RPMI8226 (cell line): ENCODE measurements around the gene NEU2.

Experiments used
- DNase-seq: peaks from one replicate; pipeline ENCODE4 v3.0.0-alpha.2; 2015

Gene NEU2

GRCh38 chr2:233032551-233033320 is at the start of gene NEU2:
NEU2 (plus strand) TSS chr2:233032672; CDS start chr2:233032672, 0 bp downstream.
- DNase-seq: no peak

GRCh38 chr2:232982926-232983668 is 49.4 kb upstream of the NEU2 start:
- DNase-seq: no peak

- no peak for DNase-seq
Observed at GRCh38 chr2:232983669-232984140, 48.8 kb upstream of the NEU2 start.

- no peak for DNase-seq
Observed at GRCh38 chr2:232984451-232985207, 47.8 kb upstream of the NEU2 start.

- DNase-seq: no peak
Observed at GRCh38 chr2:232986155-232986554, 46.3 kb upstream of the NEU2 start.

GRCh38 chr2:232993231-232993821 is 39.1 kb upstream of the NEU2 start:
- DNase-seq: no peak

GRCh38 chr2:232994446-232994845 is 38.0 kb upstream of the NEU2 start:
- DNase-seq: no peak

GRCh38 chr2:232997749-232998665 is 34.5 kb upstream of the NEU2 start:
- DNase-seq: no peak

GRCh38 chr2:232998666-232998985 is 33.8 kb upstream of the NEU2 start:
- no peak for DNase-seq

- no peak for DNase-seq
Observed at GRCh38 chr2:232999354-232999753, 33.1 kb upstream of the NEU2 start.

- no peak for DNase-seq
Observed at GRCh38 chr2:233000886-233001750, 31.4 kb upstream of the NEU2 start.

GRCh38 chr2:233002829-233003657 is 29.4 kb upstream of the NEU2 start:
- no peak for DNase-seq

GRCh38 chr2:233003658-233004555 is 28.6 kb upstream of the NEU2 start:
- no peak for DNase-seq

- no peak for DNase-seq
Observed at GRCh38 chr2:233005096-233005495, 27.4 kb upstream of the NEU2 start.

- no peak for DNase-seq
Observed at GRCh38 chr2:233006648-233007047, 25.8 kb upstream of the NEU2 start.

GRCh38 chr2:233007270-233007669 is 25.2 kb upstream of the NEU2 start:
- no peak for DNase-seq

- no peak for DNase-seq
Observed at GRCh38 chr2:233007739-233008138, 24.7 kb upstream of the NEU2 start.

GRCh38 chr2:233009661-233010060 is 22.8 kb upstream of the NEU2 start:
- no peak for DNase-seq
